BLaER1 treated with 17β-estradiol and CSF1 and Interleukin-3, amounts not matched to agents 10 nM and 100 nM (cell line): ENCODE results near the gene CAMKMT.

Experiments
- H3K27ac ChIP-seq, 11 experiments: shearing (Covaris generic); formaldehyde crosslinking; 2 replicates each; pipeline ENCODE4 v1.8.1; 2022
- H3K27me3 ChIP-seq, 11 experiments: shearing (Covaris generic); formaldehyde crosslinking; 2 replicates each; pipeline ENCODE4 v1.8.1; 2022
- H3K36me3 ChIP-seq, 11 experiments: shearing (Covaris generic); formaldehyde crosslinking; 2 replicates each; pipeline ENCODE4 v1.8.1; 2022
- H3K4me1 ChIP-seq, 10 experiments: shearing (Covaris generic); formaldehyde crosslinking; 2 replicates each; pipeline ENCODE4 v1.8.1; 2022
- H3K4me2 ChIP-seq, 11 experiments: shearing (Covaris generic); formaldehyde crosslinking; 2 replicates each; pipeline ENCODE4 v1.8.1; 2022
- H3K4me3 ChIP-seq, 10 experiments: shearing (Covaris generic); formaldehyde crosslinking; 2 replicates each; pipeline ENCODE4 v1.8.1; 2022
- H3K9ac ChIP-seq, 11 experiments: shearing (Covaris generic); formaldehyde crosslinking; 2 replicates each; pipeline ENCODE4 v1.8.1; 2022
- H3K9me3 ChIP-seq, 11 experiments: shearing (Covaris generic); formaldehyde crosslinking; replicated peaks in 1 of 11; 2 replicates each; pipeline ENCODE4 v1.8.1; 2022
- H4K20me1 ChIP-seq, 11 experiments: shearing (Covaris generic); formaldehyde crosslinking; 2 replicates each; pipeline ENCODE4 v1.8.1; 2022
- Cebpa-rat ChIP-seq, 11 experiments: shearing (Covaris generic); IDR thresholded peaks; 2 replicates each; pipeline ENCODE4 v1.8.1; 2022

Gene CAMKMT

DNA sequence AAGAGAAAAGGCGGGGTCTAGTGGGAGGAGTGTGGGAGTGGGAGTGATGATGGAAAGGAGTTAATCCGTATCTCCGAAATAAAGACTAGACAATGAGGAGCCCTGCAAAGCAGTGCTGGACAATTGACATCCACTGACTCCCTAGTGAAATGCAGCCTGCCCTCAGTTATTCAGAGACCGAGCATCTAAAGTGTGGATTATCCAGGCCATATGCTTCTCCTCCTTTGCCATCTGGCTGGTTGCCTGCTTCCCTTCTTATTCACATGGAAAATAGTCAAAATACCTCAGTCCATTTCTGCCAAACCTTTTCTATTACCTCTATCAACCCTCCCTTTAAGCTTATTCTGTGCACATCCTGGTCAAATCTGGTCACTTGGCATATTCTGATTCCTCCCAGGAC is 291.0 kb downstream of the CAMKMT start:
- no peaks in the 10 kb centered on the region for H3K9me3 ChIP-seq
- no peak overlapping the region for H3K4me2 ChIP-seq
- H3K4me1 ChIP-seq = no peaks in the 10 kb centered on the region
- H3K27ac ChIP-seq = no peak overlapping the region
- H3K36me3 ChIP-seq = no peaks in the 10 kb centered on the region
- H4K20me1 ChIP-seq = no peaks in the 10 kb centered on the region
- no peak overlapping the region for H3K9ac ChIP-seq
- H3K27me3 ChIP-seq = no peaks in the 10 kb centered on the region
- H3K4me3 ChIP-seq = no peak overlapping the region
- TF ChIP-seq Cebpa-rat (IDR thresholded peaks at IDR 0.05) = no peak

DNA sequence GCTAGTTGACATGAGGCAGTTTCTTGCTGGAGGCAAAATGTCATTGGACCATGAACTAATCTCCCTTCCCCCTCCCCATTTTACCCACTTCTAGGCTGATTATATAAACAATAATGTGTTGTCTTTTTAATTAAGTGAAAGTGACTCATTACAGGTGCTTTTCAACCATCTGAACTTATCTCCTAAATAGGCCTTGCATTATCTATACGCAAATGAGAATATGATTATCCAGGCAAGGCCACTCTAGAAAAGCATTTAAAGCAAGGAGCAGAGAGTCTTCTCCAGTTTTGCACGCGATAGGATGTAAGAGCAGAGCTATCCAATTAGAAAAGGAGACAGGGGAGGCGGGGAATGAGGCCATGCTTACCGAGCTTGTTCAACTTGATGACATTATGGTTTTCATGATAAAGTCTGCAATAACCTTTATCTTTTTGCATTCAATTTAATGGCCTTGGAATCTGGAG is 293.7 kb downstream of the CAMKMT start:
- no peaks in the 10 kb centered on the region for H4K20me1 ChIP-seq
- H3K27ac ChIP-seq = no peak overlapping the region
- no peaks in the 10 kb centered on the region for H3K9me3 ChIP-seq
- no peaks in the 10 kb centered on the region for H3K27me3 ChIP-seq
- H3K4me2 ChIP-seq = no peak overlapping the region
- no peaks in the 10 kb centered on the region for H3K4me1 ChIP-seq
- TF ChIP-seq Cebpa-rat (IDR thresholded peaks at IDR 0.05) = no peak
- no peak overlapping the region for H3K9ac ChIP-seq
- H3K4me3 ChIP-seq = no peak overlapping the region
- no peaks in the 10 kb centered on the region for H3K36me3 ChIP-seq

DNA sequence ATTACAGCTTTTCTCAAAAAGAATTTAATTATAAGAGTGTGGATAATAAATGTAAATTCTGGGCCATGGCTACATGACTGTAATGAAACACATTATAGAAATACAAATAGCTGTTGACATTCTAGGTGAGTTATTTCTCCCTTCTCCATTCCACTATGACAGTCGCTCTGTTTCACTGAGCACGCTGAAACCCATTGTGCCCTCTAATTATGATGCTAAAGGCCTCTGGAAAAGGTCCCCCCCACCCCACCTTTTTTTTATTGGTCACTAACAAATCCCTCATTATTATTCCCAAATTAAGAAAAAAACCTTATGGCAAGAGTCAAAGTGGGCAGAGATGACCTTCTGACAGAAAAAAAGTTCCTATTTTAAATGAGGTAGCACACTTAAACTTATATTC is 294.7 kb downstream of the CAMKMT start:
- Histone ChIP-seq H3K27me3 (no peaks in the 10 kb centered on the region), H3K27ac (no peak overlapping the region), H3K4me2 (no peak overlapping the region), H3K9me3 (no peaks in the 10 kb centered on the region), H3K4me1 (no peaks in the 10 kb centered on the region), H3K9ac (no peak overlapping the region), H3K36me3 (no peaks in the 10 kb centered on the region), H4K20me1 (no peaks in the 10 kb centered on the region), H3K4me3 (no peak overlapping the region)
- TF ChIP-seq Cebpa-rat (IDR thresholded peaks at IDR 0.05) = no peak

DNA sequence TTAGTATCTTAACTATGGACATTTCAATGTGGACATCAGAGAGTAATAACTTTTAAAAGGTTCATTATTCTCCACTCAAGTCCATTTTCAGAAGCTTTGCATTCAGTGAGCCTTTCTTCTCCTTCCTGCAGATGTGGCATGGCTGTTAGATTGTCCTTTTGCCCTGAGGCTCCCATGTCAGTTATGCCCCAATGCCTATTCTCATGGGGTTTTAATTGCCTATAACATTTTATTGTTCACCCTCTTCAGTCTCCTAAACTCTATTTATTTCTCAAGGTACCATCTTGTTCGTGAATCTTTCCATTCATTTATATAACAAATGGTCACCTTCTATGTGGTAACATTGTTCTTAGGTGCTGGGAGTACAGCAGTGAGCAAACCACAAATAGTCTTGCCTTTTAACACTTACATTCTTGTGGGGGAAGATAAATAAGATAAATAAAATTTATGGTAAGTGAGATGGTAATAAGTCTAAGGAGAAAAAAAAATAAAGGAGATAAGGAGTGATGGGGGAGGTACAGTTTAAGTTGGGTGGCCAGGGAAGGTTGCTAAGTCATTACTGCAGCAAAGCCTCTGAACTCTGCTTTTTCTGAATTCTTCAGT is 301.8 kb downstream of the CAMKMT start:
- no peak overlapping the region for H3K27ac ChIP-seq
- H4K20me1 ChIP-seq = no peaks in the 10 kb centered on the region
- H3K4me1 ChIP-seq = no peaks in the 10 kb centered on the region
- no peak overlapping the region for H3K4me2 ChIP-seq
- no peak for TF ChIP-seq Cebpa-rat (IDR thresholded peaks at IDR 0.05)
- H3K9ac ChIP-seq = no peak overlapping the region
- no peaks in the 10 kb centered on the region for H3K36me3 ChIP-seq
- H3K4me3 ChIP-seq = no peak overlapping the region
- no peaks in the 10 kb centered on the region for H3K9me3 ChIP-seq
- H3K27me3 ChIP-seq = no peaks in the 10 kb centered on the region

DNA sequence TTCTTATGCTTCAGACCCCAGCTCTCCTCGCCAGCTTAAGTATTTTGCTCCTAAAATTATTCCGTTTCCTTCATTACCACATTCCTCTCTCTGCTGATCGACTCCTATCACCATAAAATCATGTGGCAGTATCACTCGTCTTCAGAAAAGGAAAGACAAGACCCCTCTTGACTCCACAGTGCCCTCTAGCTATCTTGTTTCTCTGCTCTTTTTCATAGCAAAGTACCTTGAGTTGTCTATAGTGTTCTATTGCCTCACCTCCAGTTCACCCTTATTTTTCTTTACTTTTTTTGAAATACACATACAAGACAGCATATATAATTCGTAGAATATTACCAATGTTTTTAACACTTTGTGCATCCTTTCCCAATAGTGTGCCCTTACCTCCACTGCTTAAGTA is 306.6 kb downstream of the CAMKMT start:
- H3K4me1 ChIP-seq = peaks cover 0 to 2% (median 0%) of the 10 kb centered on the region in 10 experiments; a peak in 2 of 20 replicates
- H3K9me3 ChIP-seq = no peaks in the 10 kb centered on the region
- H3K27ac ChIP-seq = no peak overlapping the region
- H3K27me3 ChIP-seq = no peaks in the 10 kb centered on the region
- no peak overlapping the region for H3K9ac ChIP-seq
- no peak overlapping the region for H3K4me2 ChIP-seq
- TF ChIP-seq Cebpa-rat (IDR thresholded peaks at IDR 0.05) = no peak
- H3K4me3 ChIP-seq = no peak overlapping the region
- H3K36me3 ChIP-seq = no peaks in the 10 kb centered on the region
- no peaks in the 10 kb centered on the region for H4K20me1 ChIP-seq

DNA sequence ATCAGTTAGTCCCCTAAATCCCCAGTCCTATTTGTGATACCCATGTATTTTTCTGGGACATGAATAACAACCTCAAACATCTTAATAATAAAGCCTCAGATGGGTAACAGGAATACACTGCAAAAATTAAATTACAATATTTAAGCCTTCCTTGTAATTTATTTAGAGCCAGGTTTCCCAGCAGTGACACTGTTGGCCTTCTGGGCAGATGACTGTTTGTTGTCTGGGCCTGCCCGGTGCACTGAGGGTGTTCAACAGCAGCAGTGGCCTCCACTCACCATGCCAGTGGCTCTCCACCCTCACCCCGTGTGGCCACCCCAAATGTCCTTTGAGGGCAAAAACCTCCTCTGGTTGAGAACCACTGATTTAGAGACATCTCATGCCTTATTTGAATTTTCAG is 309.5 kb downstream of the CAMKMT start:
- Histone ChIP-seq H3K27ac (no peak overlapping the region), H3K4me1 (peaks cover 0 to 4% (median 0%) of the 10 kb centered on the region in 10 experiments; a peak in 2 of 20 replicates), H3K9me3 (no peaks in the 10 kb centered on the region), H3K4me3 (no peak overlapping the region), H3K27me3 (no peaks in the 10 kb centered on the region), H4K20me1 (no peaks in the 10 kb centered on the region), H3K36me3 (no peaks in the 10 kb centered on the region), H3K9ac (no peak overlapping the region), H3K4me2 (no peak overlapping the region)
- TF ChIP-seq Cebpa-rat (IDR thresholded peaks at IDR 0.05) = no peak

DNA sequence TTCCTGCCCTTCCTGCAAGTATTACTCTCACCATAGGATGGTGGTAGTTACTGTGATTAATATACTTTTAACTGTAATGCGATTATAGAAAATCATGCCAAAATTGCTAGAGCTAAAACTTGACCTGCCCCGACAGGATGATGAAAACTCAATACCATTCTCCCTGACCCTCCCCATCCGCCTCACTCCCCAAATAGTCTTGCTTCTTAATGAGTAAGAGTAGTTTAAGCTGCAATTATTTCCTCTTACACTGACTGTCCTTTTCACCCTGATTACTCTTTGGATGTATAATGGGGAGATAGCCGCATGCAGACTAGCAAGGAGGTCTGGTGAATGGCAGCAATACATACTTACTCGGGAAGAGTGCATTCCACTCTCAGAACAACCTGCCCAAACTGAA is 310.2 kb downstream of the CAMKMT start:
- H3K9ac ChIP-seq = no peak overlapping the region
- H3K4me3 ChIP-seq = no peak overlapping the region
- no peak for TF ChIP-seq Cebpa-rat (IDR thresholded peaks at IDR 0.05)
- H3K27ac ChIP-seq = no peak overlapping the region
- peaks cover 0 to 4% (median 0%) of the 10 kb centered on the region in 10 experiments; a peak in 2 of 20 replicates for H3K4me1 ChIP-seq
- no peaks in the 10 kb centered on the region for H3K36me3 ChIP-seq
- H4K20me1 ChIP-seq = no peaks in the 10 kb centered on the region
- H3K27me3 ChIP-seq = no peaks in the 10 kb centered on the region
- H3K9me3 ChIP-seq = no peaks in the 10 kb centered on the region
- H3K4me2 ChIP-seq = no peak overlapping the region

DNA sequence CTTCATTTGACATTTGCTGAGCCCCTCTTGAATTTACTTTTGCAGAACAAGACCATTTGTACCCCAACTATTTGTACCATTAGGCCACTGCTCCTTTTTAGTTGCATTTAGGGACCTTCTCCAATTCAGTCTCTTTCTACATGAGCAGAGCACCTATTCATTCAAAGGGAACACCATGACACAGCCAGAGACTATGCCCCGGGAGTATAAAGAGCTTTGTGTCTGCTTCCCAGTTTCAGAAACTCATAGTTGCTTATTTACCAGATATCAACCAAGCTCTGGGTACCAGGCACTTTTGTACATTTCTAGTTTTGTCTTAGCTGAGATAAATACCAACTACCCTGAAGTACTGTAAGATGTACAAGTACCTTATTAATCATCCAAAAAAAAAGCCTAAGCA is 310.7 kb downstream of the CAMKMT start:
- TF ChIP-seq Cebpa-rat (IDR thresholded peaks at IDR 0.05) = no peak
- no peaks in the 10 kb centered on the region for H3K9me3 ChIP-seq
- H3K4me3 ChIP-seq = no peak overlapping the region
- no peak overlapping the region for H3K9ac ChIP-seq
- H3K4me2 ChIP-seq = no peak overlapping the region
- peaks cover 0 to 4% (median 0%) of the 10 kb centered on the region in 10 experiments; a peak in 2 of 20 replicates for H3K4me1 ChIP-seq
- no peak overlapping the region for H3K27ac ChIP-seq
- no peaks in the 10 kb centered on the region for H3K27me3 ChIP-seq
- H4K20me1 ChIP-seq = no peaks in the 10 kb centered on the region
- no peaks in the 10 kb centered on the region for H3K36me3 ChIP-seq

DNA sequence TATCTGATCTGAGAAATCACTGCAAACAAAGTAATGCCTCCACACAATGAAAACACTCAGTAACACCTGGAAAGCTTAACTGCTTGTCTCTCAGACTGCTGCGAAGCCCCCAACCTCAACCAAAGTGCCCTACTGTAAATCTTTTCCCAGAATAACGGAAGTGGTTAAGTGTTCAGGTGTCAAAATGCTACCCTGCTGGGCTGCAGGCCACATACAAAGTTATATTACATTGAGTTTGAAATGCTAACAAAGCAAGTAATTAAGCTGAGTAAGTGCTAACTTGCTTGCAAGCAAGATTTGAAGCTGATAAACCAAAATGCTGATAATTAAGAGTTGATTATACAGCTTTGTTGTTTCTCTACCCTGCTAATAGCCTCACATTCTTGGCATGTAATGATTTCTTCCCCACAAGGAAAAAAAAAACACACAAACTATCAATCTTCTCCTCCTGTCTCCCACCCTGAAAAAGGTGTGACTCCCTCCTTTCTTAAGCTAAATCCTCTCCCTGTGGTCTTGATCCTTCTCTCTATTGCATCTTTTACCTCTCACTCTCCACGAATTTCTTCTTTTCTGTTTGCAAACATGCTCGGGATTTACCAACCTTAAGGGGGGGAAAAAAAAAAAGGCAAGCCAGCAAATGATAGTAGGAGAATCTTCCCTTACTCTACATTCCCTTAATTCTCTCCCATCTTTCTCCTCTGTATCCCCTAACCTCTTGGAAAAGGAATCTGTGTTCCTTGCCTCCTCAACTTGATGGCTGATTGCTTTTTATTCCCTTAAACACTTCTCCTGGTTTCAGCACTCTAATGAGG is 312.9 kb downstream of the CAMKMT start:
- Histone ChIP-seq H3K9me3 (no peaks in the 10 kb centered on the region), H3K9ac (no peak overlapping the region), H3K4me2 (no peak overlapping the region), H3K27ac (no peak overlapping the region), H3K27me3 (no peaks in the 10 kb centered on the region), H3K4me3 (no peak overlapping the region), H4K20me1 (no peaks in the 10 kb centered on the region; a peak in 1 of 22 replicates), H3K4me1 (peaks cover 0 to 4% (median 0%) of the 10 kb centered on the region in 10 experiments; a peak in 2 of 20 replicates), H3K36me3 (no peaks in the 10 kb centered on the region)
- no peak for TF ChIP-seq Cebpa-rat (IDR thresholded peaks at IDR 0.05)

DNA sequence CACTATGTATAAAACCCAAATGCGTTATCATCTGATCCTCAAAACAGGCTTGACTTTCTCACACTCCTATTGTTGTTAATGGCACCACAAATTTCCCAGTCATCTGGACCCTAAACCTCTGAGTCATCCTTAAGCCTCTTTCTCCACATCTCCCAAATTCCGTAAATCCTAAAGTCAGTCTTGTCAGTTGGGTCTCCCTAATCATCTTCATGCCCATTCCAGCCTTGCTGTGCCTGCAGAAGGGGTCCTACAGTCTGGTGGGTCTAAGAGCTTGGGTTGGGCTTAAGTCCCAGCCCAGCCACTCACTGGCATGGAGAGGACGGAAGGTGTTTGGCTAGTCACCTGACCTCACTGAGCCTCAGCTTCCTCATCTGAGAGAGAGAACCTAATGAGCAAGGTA is 314.6 kb downstream of the CAMKMT start:
- no peak overlapping the region for H3K9ac ChIP-seq
- H3K9me3 ChIP-seq = no peaks in the 10 kb centered on the region
- no peaks in the 10 kb centered on the region; a peak in 1 of 22 replicates for H4K20me1 ChIP-seq
- H3K4me2 ChIP-seq = no peak overlapping the region
- H3K27ac ChIP-seq = no peak overlapping the region
- peaks cover 0 to 4% (median 0%) of the 10 kb centered on the region in 10 experiments; a peak in 2 of 20 replicates for H3K4me1 ChIP-seq
- no peak for TF ChIP-seq Cebpa-rat (IDR thresholded peaks at IDR 0.05)
- H3K4me3 ChIP-seq = no peak overlapping the region
- H3K36me3 ChIP-seq = no peaks in the 10 kb centered on the region
- H3K27me3 ChIP-seq = no peaks in the 10 kb centered on the region
